GM06990 (cell line): Measurements from ENCODE around the gene CARD19.
A peak's percentile ranks its signal among the peaks of the same experiment; 100 is the strongest.

Experiments used
- DNase-seq: peaks from one replicate; pipeline ENCODE4 v3.0.0-alpha.2; 2011; ENCODE audit not compliant: insufficient read length; ENCODE audit errors: extremely low read depth
- H3K27me3 ChIP-seq: replicated peaks from 2 replicates; pipeline ENCODE4 v1.6.0; 2011; ENCODE audit warnings: low read length; ENCODE audit not compliant: control insufficient read depth, insufficient read depth
- H3K36me3 ChIP-seq: 2 replicates; pipeline ENCODE4 v1.5.1; 2011; ENCODE audit warnings: low read length; ENCODE audit not compliant: control insufficient read depth, insufficient read depth
- H3K4me3 ChIP-seq: replicated peaks from 2 replicates; pipeline ENCODE4 v1.5.1; 2011; ENCODE audit warnings: low read depth, mild to moderate bottlenecking, control low read depth, low read length
- TF ChIP-seq, protein P1 (sequence below): IDR thresholded peaks from 2 replicates; pipeline ENCODE4 v1.5.1; 2011; ENCODE audit warnings: low read length, control low read depth, mild to moderate bottlenecking, inconsistent platforms; ENCODE audit not compliant: insufficient read depth, poor library complexity, severe bottlenecking

CARD19 gene

DNA sequence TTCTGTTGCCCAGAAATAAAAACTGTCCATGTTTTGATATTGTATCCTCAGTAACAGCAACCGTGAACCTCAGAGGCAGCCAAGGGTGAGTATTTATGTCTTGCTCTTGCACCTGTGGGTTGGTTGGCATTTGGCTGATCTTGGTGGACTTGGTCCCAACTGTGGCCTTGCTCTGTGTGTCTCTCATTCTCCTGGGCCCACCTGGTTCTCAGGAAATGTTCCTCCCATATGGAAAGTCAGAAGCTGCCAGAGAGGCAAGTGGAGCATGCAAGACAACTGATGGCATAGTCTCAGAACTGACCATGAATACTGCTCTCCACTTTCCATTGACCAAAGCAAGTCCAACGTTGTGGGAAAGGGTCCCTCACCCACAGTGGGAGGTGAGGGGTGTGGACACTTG lies 51.6 kb downstream of the CARD19 start:
- Histone ChIP-seq H3K27me3 (no peaks in the 10 kb centered on the region), H3K36me3 (no peaks in the 10 kb centered on the region), H3K4me3 (no peak overlapping the region)
- no peak for DNase-seq
- TF ChIP-seq, protein P1, sequence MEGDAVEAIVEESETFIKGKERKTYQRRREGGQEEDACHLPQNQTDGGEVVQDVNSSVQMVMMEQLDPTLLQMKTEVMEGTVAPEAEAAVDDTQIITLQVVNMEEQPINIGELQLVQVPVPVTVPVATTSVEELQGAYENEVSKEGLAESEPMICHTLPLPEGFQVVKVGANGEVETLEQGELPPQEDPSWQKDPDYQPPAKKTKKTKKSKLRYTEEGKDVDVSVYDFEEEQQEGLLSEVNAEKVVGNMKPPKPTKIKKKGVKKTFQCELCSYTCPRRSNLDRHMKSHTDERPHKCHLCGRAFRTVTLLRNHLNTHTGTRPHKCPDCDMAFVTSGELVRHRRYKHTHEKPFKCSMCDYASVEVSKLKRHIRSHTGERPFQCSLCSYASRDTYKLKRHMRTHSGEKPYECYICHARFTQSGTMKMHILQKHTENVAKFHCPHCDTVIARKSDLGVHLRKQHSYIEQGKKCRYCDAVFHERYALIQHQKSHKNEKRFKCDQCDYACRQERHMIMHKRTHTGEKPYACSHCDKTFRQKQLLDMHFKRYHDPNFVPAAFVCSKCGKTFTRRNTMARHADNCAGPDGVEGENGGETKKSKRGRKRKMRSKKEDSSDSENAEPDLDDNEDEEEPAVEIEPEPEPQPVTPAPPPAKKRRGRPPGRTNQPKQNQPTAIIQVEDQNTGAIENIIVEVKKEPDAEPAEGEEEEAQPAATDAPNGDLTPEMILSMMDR = no peak

DNA sequence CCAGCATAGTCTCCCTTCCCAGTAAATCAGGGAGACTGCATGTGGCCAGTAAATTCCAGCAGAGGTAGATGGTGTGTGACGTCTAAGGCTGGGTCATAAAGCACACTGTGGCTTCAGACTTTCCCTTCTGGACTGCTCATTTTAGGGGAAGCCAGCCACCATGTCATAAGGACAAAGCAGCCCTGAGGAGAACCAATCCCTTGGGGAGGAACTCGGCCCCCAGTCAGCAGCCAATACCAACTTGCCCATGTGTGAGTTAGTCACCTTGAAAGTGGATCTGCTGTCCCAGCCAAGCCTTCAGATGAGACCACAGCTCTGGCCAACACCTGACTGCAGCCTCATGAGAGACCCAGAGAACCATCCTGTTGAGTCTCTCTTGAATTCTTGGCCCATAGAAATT lies 52.7 kb downstream of the CARD19 start:
- DNase-seq = no peak
- no peak overlapping the region for H3K4me3 ChIP-seq
- H3K36me3 ChIP-seq = no peaks in the 10 kb centered on the region
- TF ChIP-seq, protein P1 = no peak
- H3K27me3 ChIP-seq = no peaks in the 10 kb centered on the region

DNA sequence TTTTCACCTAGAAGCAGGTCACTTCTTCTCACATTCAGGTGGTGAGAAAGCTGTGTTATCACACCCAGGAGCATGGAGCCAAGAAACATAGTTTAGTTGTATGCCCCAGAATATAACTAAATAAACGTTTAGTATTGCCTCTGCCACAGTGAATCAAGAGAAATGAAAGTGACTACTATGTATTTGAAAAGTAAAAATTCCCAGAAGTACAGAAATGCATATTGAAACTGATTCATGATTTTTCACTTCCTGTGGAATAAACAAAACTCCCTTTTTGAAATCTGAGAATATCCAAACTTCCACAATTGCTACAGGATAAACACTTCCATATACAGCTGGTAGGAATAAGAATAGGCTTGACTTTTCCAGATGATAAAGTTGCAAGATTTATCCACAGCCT lies 53.3 kb downstream of the CARD19 start:
- H3K27me3 ChIP-seq = no peaks in the 10 kb centered on the region
- no peaks in the 10 kb centered on the region for H3K36me3 ChIP-seq
- no peak overlapping the region for H3K4me3 ChIP-seq
- no peak for DNase-seq
- TF ChIP-seq, protein P1 = no peak

DNA sequence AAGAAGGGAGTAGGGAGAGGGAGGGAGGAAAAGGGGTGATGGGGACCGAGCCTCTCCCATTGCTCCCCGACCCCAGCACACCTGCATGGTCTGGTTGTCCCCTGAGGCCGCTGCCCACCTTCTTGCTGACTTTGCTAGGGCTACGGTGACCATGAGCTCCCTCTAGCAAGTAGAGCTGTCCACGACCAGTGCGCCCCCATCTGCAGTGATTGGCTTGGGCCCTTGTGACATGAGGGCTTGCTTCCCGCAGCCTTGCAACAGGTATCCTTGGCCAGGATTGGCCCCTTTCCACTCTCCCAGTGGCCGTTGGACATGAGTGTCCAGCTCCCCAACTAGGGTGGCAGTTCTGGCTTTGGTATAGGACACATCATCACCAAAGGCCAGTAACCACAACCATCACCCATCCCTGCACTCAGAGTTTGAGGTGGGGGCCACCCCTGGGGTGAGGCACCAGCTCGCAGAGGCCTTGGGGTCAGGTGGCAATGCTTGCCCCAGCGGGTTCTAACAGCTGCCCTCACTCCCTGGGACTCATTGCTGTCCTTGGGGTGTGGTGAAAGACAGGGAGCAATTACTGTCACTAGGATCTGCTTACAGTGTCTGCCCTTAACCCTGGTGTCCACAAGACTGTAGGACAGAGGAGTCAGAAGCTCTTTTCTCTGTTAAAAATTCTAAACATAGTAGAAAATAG lies 55.2 kb downstream of the CARD19 start:
- DNase-seq = no peak
- TF ChIP-seq, protein P1 = no peak
- H3K36me3 ChIP-seq = no peaks in the 10 kb centered on the region
- no peaks in the 10 kb centered on the region for H3K27me3 ChIP-seq
- H3K4me3 ChIP-seq = no peak overlapping the region

DNA sequence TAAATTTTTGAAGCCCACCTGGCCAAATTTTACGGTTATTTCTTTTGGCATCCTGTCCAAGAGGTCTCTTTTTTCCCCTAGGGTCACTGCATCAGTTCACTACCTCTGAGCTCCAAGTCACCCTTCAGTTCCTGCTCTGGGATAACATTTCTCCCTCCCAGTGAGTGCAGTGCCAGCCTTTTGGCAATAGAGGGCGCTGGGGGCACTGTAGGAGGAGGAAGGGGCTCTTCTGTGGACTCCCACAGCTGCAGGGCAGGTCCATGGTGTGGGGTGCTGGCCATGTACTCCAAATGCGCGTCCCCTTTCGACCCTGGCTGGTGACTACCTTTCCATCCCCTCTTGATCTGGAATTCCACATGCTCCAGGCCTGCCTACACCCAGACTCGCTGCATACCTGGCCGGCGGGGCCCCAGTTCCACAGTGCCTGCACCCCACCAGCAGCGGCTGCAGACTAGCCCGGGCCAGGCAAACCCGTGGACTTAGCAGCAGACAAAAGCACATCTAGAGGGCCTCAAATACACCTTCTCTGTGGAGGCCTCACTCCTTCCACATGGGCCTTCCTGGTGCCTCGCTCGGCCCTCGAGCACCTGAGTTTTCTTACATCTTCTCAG lies 58.4 kb downstream of the CARD19 start:
- H3K27me3 ChIP-seq = no peaks in the 10 kb centered on the region
- no peak overlapping the region for H3K4me3 ChIP-seq
- TF ChIP-seq, protein P1 = peak; percentile 64
- no peak for DNase-seq
- H3K36me3 ChIP-seq = no peaks in the 10 kb centered on the region
